Bronchial epithelial cell (primary cell): ENCODE data around the gene DHCR7. TPM values are rescaled to one million over a fixed set of nuclear protein-coding genes. Genes with fewer than 3 reads are reported as not detected.

ENCODE experiments used
- DNase-seq: peaks from one replicate; pipeline ENCODE4 v3.0.0-alpha.2; 2010; ENCODE audit warnings: low read depth
- FAIRE-seq: peaks from 2 replicates; lab custom pipeline; 2011; peaks lifted over from hg19 to GRCh38; lab: Jason Lieb, UNC
- H3K27me3 ChIP-seq: 2 replicates; pipeline ENCODE4 v1.5.1; 2011; ENCODE audit warnings: low read length; ENCODE audit not compliant: control insufficient read depth, insufficient read depth
- H3K36me3 ChIP-seq: 2 replicates; pipeline ENCODE4 v1.5.1; 2011; ENCODE audit warnings: low read length; ENCODE audit not compliant: control insufficient read depth, insufficient read depth
- H3K4me3 ChIP-seq: 2 replicates; pipeline ENCODE4 v1.5.1; 2011; ENCODE audit warnings: mild to moderate bottlenecking, low read depth, low read length, control low read depth
- total RNA-seq: library from RNA; depleted of rRNA; stranded (reverse); fragments of >200 nt; gene quantifications from 2 replicates; pipeline ENCODE4 v1.2.1, GENCODE V29; 2014
- TF ChIP-seq, protein P1 (sequence below): IDR thresholded peaks from 2 replicates; pipeline ENCODE4 v1.5.1; 2011; ENCODE audit warnings: mild to moderate bottlenecking, moderate library complexity, low read length, control low read depth, inconsistent platforms; ENCODE audit not compliant: insufficient read depth, severe bottlenecking

The DHCR7 gene
- total RNA-seq, 1 donor from 2014 or later = 60.3 TPM

DNA sequence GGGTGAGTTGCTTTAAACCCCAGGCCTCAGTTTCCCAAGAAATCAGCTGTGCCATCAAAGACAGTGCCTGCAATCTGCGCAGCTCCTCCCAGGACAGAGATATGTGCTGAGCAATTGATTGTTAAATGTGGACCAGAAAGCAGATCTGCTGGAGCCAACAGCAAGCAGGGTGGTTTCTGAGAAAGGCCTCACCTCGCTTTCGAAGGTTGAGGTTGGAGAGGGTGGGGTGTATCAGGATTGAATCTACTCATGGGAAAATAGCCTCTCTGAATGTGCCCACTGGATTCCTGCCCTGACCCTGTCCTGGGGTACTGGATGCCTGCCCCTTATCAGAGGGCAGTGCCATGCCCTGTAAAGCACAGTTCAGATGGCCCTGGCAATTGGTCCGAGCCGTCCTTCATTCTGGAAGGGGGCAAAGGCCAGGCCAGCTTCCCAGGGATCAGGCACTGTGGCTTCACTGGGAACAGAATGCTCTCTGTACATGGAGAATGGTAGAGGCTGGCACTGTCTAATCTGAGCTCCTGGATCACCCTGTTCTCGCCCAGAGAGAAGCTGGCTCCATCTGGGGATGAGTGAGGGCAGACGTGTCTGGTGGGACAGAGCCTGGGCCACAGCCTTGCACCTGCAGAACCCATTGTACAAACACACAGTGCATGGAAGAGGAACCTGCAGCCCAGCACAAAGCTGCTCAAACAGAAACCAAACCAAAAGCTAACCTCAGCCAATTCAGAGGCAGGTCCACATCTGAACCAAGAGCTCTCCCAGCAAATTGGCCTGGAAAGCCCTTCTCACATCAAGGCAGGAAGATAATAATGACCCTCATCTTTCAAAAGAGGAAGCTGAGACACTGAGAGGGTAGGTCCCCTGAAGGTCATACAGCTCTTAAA lies 15.2 kb downstream of the DHCR7 start:
- FAIRE-seq (peak; percentile 93), DNase-seq (no peak)
- TF ChIP-seq, protein P1, sequence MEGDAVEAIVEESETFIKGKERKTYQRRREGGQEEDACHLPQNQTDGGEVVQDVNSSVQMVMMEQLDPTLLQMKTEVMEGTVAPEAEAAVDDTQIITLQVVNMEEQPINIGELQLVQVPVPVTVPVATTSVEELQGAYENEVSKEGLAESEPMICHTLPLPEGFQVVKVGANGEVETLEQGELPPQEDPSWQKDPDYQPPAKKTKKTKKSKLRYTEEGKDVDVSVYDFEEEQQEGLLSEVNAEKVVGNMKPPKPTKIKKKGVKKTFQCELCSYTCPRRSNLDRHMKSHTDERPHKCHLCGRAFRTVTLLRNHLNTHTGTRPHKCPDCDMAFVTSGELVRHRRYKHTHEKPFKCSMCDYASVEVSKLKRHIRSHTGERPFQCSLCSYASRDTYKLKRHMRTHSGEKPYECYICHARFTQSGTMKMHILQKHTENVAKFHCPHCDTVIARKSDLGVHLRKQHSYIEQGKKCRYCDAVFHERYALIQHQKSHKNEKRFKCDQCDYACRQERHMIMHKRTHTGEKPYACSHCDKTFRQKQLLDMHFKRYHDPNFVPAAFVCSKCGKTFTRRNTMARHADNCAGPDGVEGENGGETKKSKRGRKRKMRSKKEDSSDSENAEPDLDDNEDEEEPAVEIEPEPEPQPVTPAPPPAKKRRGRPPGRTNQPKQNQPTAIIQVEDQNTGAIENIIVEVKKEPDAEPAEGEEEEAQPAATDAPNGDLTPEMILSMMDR = no peak
- no peaks in the 10 kb centered on the region for H3K27me3 ChIP-seq
- H3K4me3 ChIP-seq = no peak overlapping the region
- peaks cover 19% of the 10 kb centered on the region for H3K36me3 ChIP-seq

DNA sequence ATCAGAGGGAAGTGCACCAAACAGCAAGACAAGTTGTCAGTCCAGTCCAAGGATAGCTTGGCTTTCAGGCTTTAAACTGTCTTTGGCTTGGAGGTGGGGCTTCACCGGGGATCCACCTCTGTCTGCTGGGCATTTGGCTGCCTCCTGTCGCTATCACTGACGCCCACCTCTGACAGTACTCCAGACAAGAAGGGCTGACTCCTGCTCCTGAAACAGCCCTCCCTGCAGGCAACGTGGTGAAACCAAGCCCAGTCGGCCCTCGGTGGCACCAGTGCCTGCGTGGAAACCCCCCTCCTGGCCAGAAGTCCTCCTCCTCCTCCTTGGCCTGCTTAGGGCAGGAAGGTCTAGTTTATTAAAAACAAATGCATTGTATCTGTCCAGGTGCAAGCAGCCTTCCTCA lies 16.9 kb downstream of the DHCR7 start:
- DNase-seq (no peak), FAIRE-seq (no peak)
- Histone ChIP-seq H3K27me3 (no peaks in the 10 kb centered on the region), H3K4me3 (no peak overlapping the region), H3K36me3 (peaks cover 11% of the 10 kb centered on the region)
- TF ChIP-seq, protein P1 = no peak

DNA sequence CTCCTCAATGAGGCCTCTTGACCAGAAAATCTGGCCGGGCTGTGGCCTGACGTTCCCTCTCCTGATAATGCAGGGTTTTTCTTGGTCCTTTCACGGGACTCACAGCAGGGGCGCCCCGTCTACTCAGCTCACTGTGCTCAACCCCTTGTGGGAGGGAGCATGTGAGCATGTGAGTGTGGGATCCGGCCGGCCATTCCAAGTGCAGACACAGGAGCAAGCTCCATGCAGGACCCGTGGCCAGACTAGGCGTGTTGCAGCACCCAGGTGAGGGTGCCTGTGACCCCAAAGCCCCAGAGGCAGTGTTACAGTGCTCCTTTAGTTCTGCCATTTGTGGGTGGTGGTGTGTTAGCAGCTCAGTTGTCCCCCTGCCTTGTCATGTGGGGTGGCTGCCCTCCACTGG lies 18.0 kb downstream of the DHCR7 start:
- H3K36me3 ChIP-seq = peaks cover 6% of the 10 kb centered on the region
- TF ChIP-seq, protein P1 = no peak
- FAIRE-seq = no peak
- no peaks in the 10 kb centered on the region for H3K27me3 ChIP-seq
- H3K4me3 ChIP-seq = no peak overlapping the region
- no peak for DNase-seq

DNA sequence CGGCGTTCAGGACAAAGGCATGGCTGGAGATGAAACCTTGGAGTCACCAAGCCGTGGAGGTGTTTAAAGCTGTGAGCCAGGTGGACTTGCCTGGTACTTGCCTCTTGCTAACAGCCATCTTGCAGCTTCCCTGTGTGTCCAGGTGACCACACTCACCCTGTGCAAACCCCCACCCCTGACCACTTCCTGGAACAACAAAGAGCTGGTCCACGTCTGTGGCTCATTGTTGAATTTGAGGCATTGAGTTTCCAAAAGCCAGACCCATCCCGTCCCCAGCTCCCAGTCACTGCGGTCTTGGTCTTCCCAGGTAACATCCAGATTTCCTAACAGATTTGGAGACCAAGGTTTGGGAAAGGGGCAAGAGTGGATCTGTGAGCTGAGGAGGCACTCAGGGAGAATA lies 18.5 kb downstream of the DHCR7 start:
- Histone ChIP-seq H3K27me3 (no peaks in the 10 kb centered on the region), H3K36me3 (peaks cover 4% of the 10 kb centered on the region), H3K4me3 (no peak overlapping the region)
- DNase-seq = no peak
- peak; percentile 50 for FAIRE-seq
- TF ChIP-seq, protein P1 = no peak

DNA sequence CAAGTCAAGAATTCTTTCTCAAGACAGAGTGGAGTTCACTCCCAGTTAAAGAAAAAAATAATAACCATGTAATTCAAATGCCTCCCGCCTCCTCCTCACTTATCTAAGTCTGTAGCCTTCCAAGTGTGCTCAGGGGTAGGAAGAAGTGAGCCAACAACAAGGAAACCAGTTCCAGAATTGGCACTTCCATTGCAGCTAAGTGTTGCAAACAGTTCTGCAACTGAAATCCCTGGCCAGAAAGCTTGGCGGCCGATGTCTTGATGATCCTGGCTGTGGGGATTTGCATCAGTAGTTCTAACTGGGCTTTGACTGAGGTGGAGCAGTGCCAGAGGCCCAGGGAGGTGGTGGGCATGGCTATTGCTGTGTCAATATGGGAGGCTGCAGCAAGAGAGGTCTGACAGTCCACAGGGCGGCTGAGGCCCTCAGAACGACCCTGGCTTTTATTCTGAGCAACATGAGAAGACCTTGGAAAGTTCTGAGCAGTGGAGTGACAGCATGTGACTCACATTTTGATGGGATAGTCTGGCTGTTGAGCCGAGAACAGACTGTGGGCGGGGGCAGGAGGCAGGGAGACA lies 19.2 kb downstream of the DHCR7 start:
- Histone ChIP-seq H3K4me3 (no peak overlapping the region), H3K36me3 (peaks cover under 1% of the 10 kb centered on the region), H3K27me3 (no peaks in the 10 kb centered on the region)
- TF ChIP-seq, protein P1 = no peak
- DNase-seq (no peak), FAIRE-seq (peak; percentile 7)
